AG09309 (cell line): ENCODE results near the gene SH3GL1.

Experiments
- DNase-seq: peaks from one replicate; pipeline ENCODE4 v3.0.0-alpha.2; 2010; ENCODE audit warnings: low read depth
- H3K4me3 ChIP-seq: 2 replicates; pipeline ENCODE4 v1.5.1; 2011; ENCODE audit warnings: mild to moderate bottlenecking, low read depth, low read length, moderate library complexity; ENCODE audit not compliant: control insufficient read depth
- CTCF ChIP-seq: IDR thresholded peaks from 2 replicates; pipeline ENCODE4 v1.5.1; 2011; ENCODE audit warnings: mild to moderate bottlenecking, low read depth, low read length, inconsistent platforms; ENCODE audit not compliant: insufficient read depth, control insufficient read depth; ENCODE audit errors: missing control alignments

The SH3GL1 gene

GRCh38 chr19:4390567-4391305 lies 9.6 kb downstream of the SH3GL1 start:
- no peak for TF ChIP-seq CTCF
- no peak for DNase-seq
- H3K4me3 ChIP-seq = no peak overlapping the region

GRCh38 chr19:4390017-4390566 lies 10.3 kb downstream of the SH3GL1 start:
- no peak for TF ChIP-seq CTCF
- H3K4me3 ChIP-seq = no peak overlapping the region
- no peak for DNase-seq

- no peak for TF ChIP-seq CTCF
- DNase-seq = no peak
- no peak overlapping the region for H3K4me3 ChIP-seq
These were observed 10.8 kb downstream of the SH3GL1 start for GRCh38 chr19:4389511-4390016.

GRCh38 chr19:4389064-4389375 lies 11.3 kb downstream of the SH3GL1 start:
- DNase-seq = no peak
- no peak for TF ChIP-seq CTCF
- H3K4me3 ChIP-seq = no peak overlapping the region

GRCh38 chr19:4388337-4389063 lies 11.8 kb downstream of the SH3GL1 start:
- no peak for DNase-seq

GRCh38 chr19:4386041-4386782 lies 14.1 kb downstream of the SH3GL1 start:
- H3K4me3 ChIP-seq = no peak overlapping the region
- no peak for DNase-seq
- TF ChIP-seq CTCF = peak; percentile 14

More at GRCh38 chr19:4388337-4389063, 11.8 kb downstream of the SH3GL1 start:
- TF ChIP-seq CTCF = no peak
- no peak overlapping the region for H3K4me3 ChIP-seq
